T1000 (cell line): ENCODE measurements around the gene NAIF1.
"Not testable (repeated sequence)": the region's sequence is repeated elsewhere in the genome, so short reads cannot be mapped to it uniquely, and the experiment has no call there.

Experiments used
- DNase-seq: peaks from one replicate; lab custom pipeline; 2025; ENCODE audit warnings: mixed read lengths; lab: John Stamatoyannopoulos, UW

The NAIF1 gene

DNA sequence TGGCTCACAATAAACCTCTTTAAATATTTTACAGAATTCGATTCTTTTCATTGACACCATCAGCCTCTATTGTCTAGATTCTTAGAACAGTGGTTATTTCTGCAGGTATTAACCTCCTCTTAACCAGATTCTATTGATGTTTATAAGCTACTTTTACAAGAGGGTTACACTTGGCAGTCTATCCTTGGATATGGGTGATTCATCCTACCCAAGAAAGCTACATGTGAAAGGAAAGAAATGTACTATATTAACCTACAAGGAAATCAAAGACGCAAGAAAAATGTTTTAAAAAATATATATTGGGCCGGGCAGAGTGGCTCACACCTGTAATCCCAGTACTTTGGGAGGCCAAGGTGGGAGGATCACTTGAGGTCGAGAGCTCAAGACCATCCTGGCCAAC is 17.6 kb upstream of the NAIF1 start:
- no peak for DNase-seq

DNA sequence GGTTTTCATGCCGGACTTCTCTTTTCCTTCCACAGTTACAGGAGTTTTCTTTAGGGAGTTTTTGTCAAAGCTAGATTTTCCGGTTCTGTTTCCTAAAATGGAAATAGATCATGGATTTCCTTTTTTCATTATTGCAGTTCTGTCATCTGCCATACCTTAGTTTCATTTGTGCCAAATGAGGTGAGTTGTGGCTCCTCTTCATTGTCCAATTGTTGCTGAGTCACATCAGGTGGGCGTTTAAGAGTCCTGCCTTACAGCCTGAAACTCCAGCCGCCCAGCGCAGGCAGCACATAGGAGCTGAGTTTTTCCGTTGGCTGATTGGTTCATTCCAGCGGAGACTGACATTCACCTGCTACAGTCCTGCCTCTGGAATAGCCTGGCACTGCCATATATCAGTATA is 15.0 kb upstream of the NAIF1 start:
- no peak for DNase-seq

DNA sequence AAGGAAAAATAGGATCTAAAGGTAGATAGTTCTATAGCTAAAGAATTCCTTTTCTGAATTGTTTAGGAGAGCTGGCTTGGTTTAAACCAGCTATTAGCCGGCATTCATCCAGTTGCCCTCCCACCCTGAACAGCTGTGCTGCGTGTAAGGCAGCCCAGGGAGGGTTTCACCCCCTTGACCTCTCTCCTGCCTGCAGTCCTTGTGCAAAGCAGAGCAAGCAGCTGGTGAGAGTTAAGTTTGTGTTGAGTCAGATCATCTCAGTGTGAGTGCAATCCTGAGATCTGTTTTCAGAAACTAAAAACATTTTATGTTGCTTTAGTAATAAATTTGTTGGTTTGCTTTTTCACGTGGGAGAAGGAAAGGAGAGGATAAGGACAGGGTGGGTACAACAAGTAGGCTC is 13.9 kb upstream of the NAIF1 start:
- DNase-seq: no peak

DNA sequence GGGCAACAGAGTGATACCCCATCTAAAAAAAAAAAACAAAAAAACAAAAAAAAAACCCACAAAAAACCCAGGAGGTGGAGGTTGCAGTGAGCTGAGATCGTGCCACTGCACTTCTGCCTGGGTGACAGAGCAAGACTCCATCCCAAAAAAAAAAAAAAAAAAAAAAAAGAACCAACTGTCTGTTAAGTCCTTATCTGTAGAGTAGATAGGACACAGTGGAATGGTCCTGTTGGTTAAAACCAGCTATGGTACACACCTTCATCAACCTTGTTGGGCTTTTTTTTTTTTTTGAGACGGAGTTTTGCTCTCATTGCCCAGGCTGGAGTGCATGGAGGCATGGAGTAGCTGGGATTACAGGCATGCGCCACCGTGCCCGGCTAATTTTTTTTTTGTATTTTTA is 13.1 kb upstream of the NAIF1 start:
- no peak for DNase-seq

DNA sequence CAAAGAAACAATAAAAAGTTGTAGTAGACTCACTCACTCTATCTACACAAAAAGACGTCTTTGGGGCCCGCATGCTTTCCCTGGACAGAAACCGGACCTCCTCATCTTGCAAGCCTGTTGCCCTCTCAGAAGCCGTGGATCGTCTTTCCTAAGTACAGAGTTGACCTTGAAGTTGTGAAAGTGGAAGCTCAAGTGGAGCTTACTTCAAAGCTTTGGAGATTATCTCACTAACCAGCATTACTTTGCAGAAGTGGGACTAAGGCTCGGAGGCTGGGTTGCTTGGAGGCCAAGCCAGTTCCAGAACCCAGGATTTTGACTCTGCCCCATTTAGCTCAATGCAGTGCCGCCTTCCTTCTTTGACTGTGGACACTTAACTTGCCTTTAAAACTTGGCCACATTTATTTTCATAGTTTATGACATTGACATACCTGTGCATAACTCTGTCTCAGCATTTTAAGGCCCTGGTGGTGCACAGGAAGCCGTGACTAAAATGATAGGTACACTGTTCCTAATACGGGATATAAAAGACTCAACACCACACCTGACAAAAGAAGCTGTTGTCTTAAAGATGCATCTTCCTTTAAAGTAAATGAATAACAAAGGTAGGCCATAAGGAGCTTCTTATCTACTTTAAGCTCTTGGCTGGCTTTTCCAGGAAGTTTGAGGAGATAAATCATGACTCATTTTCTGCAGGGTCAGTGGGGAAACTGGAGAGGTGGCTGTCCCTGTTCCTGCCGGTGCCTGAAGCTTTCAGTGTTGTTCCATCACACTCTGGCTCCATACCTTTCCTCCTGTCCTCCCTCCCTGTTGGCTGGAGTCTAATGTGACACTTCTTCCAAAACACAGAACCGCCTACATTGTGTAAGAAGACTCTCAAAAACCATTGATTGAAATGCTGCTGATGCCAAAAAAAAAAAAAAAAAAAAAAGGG is 11.6 kb upstream of the NAIF1 start:
- no peak for DNase-seq

DNA sequence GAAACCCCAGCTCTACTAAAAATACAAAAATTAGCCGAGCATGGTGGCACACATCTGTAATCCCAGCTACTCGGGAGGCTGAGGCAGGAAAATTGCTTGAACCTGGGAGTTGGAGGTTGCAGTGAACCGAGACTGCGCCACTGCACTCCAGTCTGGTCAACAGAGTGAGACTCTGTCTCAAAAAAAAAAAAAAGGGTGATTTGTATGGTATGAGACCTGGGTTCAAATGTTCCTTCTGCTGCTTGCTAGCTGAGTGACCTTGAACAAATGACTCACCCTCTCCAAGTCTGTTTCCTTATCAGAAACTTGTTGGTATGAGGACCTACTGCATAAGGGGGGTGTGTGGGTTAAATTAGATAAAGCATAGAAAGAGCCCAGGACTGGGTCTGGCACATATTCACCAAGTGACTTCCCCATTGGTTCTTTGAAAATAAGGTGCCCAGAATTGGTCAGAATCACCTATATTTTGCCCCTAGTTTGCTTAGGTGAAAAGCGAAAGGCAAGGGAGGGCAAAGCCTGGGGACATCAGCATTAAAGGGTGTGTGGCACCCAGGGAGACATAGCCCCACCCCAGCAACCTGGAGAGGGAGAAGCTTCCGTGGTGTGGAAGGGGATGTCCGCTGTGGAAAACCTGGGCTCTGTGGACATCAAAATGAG is 10.9 kb upstream of the NAIF1 start:
- DNase-seq: no peak

DNA sequence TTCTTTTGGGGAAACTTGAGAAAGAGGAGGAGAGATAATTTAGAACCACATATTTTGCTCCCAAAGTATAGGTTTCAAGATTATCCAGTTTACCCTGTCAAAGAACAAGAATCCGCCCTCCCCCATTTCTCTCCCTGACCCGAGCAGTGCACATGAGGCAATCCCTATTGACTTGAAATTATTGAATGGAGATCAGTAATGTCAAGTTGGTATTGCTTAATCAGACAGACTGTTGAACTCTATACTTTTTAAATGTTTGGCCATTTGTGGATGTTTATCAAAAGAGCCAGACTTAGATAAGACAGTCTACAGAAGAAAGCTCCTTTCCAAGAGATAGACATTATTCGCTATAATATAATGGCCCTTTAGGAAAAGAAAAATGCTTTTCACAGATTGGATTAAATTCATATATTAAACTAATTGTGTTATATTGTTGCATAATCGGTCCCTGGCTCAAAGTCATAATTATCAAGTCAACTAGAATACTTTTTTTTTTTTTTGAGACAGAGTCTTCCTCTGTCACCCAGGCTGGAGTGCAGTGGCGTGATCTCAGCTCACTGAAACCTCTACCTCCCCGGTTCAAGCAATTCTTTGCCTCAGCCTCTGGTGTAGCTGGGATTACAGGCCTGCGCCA is 6.2 kb upstream of the NAIF1 start:
- DNase-seq: no peak

DNA sequence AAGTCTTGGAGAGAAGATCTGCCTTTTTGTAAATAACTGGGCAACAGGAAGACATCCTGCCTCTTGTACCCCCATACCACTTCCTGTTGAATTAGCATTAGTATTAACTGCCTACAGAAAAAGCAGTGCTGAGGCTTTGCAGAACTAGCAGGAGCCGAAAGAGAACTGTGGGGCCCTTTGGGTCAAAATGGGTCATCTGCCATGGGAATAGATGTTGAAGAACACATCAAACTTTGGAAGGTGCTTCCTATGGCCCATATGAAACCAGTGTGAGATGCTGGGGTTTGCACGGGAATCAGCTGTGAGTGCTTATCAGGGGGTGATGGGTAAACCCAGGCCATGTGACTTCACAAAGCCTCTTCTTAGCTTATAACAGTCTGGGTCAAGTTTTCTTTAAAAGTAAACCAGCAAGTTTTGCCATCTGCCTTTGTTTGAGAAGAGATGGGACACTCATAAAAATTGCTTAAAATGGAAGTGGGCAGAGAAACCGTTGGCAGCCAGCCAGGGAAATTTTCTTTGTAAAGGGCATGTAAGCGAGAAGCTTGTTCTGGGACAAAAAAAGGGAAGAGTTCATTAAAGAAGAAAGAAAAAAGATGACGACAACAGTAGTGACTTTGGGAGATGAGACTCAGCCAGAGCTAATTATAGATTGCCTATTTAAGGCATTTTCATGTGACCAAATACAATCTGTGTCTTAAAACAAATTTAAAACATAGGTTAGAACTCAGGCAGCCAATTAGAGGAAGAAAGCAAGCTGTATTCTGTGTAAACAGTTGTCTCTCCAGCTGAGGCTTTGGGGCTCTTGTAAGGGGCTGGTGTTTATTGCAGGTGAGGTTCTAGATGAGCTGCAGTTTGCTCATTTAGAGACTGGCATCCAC is 5.3 kb upstream of the NAIF1 start:
- no peak for DNase-seq

DNA sequence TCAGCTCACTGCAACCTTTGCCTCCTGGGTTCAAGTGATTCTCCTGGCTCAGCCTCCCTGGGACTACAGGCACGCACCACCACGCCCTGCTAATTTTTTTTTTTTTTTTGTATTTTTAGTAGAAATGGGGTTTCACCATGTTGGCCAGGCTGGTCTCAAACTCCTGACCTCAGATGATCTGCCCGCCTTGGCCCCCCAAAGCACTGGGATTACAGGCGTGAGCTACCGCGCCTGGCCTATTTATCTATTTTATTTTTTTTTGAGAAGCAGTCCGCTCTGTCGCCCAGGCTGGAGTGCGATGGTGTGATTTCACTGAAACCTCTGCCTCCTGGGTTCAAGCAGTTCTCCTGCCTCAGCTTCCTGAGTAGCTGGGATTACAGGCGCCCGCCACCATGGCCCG is 4.4 kb upstream of the NAIF1 start:
- DNase-seq: not testable (repeated sequence)

DNA sequence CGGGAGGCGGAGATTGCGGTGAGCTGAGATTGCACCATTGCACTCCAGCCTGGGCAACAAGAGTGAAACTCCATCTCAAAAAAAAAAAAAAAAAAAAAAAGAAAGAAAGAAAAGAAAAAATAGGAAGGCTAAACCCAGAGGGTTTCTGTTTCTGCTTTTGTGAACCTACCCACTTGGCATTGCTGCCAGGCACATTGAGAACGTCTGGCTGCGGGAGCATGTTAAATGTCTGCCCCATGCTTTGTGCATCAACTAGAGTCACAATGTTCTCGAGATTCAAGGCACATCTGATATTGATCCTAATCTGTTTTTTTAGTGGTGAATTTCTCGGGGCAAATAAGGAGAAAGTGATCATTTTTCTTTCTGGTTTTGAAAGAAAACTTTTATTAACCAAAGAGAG is 3.8 kb upstream of the NAIF1 start:
- DNase-seq: no peak

DNA sequence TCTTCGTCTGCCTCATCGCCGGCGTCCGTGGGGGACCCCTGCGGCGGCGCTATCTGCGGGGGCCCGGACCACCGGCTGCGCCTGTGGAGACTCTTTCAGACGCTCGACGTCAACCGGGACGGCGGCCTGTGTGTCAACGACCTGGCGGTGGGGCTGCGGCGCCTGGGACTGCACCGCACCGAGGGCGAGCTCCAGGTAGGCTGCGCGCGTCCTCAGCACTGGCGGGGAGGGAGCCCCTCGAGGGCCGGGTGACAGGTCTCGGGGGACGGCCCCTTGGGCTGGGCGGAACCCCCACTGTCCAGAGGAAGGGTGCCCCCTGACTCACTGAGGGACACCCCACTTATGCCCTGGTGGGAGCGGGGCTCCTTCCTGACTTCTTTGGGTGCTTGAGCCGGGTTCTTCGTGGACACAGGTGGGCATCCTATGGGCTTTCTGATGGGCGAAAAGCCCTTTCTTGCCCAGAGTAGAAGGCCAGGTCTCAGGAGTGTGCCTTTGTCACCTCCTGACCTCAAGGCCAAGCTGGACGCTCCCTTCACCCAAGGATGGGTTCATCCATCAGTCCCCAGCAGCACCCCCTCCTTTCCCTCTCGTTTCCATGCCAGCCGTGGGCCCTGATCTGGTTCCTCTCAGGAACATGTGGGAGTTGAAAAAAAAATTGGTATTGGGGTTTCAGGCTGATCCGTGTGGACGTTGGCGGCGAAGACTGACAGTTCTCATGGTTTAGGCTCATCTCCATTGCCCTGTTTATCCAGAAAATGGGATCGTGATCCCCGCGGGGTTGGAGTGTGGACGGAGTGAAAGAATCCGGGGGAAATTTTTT is 1.5 kb upstream of the NAIF1 start:
- DNase-seq: no peak

DNA sequence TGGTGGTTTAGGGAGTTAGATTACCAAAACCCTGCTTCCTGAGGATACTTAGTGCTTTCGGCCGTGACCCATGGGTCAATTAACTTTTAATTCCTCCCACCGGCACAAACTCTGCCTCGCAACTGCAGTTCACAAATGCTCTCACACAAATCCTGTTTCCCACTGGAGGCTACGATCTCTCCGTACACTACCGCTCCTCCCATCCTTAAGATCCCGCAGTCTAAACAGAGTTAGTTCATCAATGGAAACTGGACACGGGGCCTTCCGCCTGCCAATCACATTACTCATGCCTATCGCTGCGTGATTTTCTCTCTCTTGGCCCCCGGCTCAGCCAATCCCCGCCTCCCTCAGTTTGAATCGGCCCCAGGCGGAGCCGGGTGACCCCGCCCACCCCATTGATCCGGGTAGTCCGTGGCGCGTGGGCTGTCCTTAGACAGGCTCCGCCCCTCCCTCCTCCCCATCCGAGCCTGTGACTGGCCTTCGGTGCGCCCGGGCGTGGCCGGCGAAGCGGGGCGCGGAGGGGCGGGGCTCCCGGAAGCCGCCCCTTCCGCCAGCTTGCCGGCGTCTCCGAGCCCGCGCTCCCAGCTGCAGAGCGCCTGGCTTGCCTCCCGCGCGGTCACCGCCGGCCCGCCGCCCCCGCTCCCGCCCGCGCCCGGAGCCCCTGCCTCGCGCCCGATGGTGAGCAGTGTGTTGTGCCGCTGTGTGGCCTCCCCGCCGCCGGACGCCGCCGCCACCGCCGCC is 695 bp upstream of the NAIF1 start, which contains the start of gene SLC25A25:
Gene SLC25A25 (plus strand): TSS at position 588 of the 741 bp plus-strand sequence. CDS start 88 bp downstream, at position 676.
- DNase-seq: peak; percentile 99

DNA sequence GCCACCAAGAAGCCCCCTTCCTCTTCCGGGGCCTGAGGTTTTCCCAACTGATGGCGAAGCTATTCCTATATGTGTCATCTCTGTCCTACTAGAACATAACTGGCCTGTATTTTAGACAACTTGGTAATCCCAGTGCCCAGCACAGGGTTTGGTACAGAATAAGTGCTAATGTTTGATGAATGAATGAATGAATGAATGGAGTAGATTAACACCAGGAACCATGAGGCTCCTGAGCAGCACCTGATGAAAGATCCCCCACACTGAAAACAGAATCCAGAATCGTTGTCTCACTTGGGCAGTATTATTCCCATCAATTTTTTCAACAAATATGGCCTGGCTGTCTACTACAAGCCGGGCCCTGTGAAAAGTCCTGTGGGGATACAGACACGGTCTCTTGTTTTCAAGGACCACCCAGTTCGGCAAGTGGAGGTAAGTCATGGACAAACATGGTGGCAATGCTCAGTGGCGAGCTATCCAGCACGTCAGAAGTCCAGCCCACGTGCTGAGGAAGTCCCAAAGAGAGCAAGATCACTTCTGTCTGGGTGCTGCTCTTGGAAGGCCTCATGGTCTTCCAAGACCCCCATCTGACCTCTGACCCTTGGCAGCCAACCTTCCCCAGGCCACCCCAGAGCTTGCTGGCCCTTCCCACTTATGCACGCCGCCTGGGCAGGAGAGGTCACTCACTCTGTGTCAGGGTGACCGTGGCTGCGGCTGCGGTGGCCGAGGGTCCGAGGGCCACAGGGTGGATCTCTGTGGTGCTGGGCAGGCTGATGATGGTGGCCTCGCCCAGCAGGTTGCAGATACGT is 1.0 kb downstream of the NAIF1 start:
- no peak for DNase-seq

DNA sequence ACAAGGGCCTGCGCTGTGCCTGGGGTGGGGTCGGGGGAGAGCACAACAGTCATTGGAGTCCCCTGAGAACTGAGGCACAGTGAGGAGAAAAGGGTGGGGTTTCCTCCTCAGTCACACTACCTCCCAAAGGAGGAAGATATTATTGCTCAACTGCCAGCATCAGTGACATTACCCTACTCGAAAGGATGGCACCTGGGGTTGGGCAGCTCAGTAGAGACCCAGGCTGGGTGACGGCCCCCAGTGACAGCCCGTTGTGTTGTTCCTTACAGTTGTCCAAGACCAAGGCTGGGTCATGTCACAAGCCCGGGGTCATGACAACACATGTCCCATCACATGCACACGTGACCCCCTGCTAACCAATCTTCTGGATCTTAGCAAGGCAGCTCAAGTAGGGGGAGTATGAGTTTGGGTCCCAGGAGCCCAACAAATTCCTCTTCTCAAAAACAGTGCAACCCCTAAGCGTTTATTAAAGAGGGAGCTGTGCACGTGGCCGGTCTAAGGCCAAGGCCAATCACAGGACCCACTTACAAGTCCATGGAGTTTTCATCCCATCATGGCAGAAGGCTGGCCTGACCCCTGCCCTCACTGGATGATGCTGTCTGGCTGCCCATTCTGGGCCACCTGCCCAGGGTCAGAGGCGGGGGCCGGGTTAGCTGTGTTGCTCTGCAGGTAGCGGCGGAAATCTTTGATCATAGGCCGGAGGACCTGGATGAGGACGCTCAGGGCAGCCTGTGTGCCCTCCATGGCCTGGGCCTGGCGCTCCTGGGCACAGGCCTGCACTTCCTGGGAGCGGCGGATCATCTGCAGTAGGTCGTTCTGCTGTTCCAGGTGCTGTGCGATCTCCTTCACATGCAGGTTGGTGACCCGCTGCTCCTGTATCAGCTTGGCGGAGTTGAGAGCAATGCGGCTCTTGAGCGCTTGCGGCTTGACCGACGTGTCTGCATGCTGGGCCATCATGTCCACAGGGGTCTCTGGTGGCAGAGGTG is 4.0 kb downstream of the NAIF1 start:
- no peak for DNase-seq

DNA sequence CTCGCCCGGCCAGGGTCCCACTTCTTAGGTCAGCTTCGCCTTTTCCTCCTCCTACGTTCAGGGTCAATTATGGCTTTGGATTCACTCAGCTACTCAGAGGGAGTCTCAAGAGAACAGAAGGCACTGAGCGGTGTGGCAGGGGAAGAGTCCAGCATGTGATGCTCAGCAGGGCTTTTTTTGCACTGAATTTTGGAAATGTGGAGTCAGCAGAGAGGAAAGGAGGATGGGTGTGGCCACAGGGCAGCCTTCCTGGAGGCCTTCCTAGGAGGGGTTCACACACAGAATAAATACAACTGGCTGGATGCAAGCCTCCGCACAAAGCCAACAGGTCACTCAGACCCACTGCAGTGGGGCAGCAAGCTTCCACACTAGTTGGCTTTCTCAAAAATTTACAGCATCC is 4.8 kb downstream of the NAIF1 start:
- no peak for DNase-seq

DNA sequence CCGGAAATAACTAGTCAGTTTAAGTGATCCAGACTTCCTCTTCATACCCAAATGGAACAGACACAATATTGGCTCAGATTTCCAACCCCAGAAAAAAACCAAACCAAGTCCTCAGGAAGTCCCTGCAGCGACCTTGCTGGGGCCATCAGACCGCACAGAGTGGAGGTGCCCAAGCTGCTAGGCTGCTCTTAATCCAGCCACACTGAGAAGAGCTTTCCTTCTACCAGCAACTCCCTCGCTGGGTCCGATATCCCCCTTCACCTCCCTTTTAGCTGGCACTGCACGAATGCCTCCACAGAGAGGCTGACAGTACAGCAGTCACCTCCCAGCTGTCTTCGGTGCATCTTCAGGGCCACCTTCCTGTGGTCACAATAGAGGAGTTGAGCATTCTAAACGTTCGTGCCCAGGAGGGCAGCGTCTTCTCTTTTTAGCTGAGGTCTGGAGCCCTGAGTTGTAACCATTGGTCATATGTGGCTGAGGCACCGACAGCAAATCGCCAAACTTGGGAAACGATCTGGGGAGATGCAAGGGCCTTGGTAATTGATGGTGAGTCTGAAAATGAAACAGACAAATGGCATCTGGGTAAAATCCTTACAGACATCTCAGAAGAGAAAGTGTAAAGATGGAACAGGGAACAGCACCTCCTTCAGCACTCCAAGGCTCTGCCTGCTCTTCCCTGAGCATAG is 5.7 kb downstream of the NAIF1 start:
- no peak for DNase-seq

DNA sequence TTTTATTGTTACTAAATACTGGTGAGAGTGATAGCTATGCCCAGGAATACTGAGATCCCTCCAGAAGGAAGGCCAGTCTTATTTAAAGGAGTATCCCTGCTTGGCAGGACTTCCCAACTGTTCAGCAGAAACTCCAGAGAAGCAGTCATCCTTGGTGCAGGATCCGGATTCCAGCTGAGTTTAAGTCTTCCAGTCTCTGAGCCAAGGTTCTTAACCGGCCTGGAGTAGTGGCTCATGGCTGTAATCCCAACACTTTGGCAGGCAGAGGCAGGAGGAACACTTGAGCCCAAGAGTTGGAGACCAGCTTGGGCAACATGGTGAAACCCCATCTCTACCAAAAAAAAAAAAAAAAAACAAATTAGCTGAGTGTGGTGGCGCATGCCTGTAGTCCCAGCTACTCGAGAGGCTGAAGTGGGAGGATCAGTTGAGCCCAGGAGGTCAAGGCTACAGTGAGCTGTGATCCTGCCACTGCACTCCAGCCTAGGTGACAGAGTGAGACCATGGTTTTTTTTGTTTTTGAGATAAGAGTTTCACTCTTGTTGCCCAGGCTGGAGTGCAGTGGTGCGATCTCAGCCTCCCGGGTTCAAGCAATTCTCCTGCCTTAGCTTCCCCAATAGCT is 7.6 kb downstream of the NAIF1 start:
- no peak for DNase-seq
